ENCODE measurements around the gene LDLRAD2. TPM values are rescaled to one million over a fixed set of nuclear protein-coding genes. Genes with fewer than 3 reads are reported as not detected.
A peak's percentile ranks its signal among the peaks of the same experiment; 100 is the strongest.

Gene LDLRAD2
- total RNA-seq, 2 donors from 2014 or later, result 0.32 to 1.6 TPM

DNA sequence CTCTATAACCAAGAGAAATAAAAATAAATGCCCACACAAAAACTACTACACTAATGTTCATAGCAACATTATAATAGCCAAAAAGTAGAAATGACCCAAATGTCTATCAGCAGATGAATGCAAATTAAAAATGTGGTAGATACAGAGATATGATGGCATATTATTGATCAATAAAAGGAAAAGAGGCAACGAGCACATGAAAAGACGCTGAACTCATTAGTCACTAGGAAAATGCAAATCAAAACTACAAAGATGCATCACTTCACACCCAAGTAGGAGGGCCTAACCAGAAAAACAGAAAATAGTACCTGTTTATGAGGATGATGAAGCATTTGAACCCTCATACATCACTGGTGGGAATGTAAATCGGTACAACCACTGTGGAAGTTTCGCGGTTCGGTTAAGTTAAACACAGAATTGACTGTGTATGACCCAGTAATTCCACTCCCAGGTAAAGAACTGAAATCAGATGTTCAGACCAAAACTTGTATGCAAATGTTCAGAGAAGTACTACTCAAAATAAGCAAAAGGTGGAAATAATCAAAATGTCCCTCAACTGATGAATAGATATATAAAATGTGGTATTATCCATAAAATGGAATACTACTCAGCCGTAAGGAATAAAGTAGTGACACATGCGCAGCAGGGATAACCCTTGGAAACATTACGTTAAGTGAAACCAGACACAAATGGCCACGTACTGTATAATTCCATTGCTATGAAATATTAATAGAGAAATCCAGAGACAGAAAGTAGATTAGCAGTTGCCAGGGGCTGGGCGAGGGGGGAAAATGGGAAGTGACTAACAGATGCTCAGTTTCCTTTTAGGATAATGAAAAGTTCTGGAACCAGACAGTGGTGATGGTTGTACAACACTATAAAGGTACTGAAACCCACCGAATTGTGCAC is 32.2 kb upstream of the LDLRAD2 start:
- 88% methylated on average over 12 of the region's 12 CpGs for WGBS
- no peak for DNase-seq (ENCODE audit: low spot score)
- intact Hi-C loops (cut with DNase I), result no loop called here
- no peak overlapping the region for H3K27ac ChIP-seq
- no peaks in the 10 kb centered on the region for H3K27me3 ChIP-seq (replicated peaks; ENCODE audit: insufficient read depth)
- no peak overlapping the region for H3K4me3 ChIP-seq
- no peaks in the 10 kb centered on the region for H3K9me3 ChIP-seq
- TF ChIP-seq, protein P1, sequence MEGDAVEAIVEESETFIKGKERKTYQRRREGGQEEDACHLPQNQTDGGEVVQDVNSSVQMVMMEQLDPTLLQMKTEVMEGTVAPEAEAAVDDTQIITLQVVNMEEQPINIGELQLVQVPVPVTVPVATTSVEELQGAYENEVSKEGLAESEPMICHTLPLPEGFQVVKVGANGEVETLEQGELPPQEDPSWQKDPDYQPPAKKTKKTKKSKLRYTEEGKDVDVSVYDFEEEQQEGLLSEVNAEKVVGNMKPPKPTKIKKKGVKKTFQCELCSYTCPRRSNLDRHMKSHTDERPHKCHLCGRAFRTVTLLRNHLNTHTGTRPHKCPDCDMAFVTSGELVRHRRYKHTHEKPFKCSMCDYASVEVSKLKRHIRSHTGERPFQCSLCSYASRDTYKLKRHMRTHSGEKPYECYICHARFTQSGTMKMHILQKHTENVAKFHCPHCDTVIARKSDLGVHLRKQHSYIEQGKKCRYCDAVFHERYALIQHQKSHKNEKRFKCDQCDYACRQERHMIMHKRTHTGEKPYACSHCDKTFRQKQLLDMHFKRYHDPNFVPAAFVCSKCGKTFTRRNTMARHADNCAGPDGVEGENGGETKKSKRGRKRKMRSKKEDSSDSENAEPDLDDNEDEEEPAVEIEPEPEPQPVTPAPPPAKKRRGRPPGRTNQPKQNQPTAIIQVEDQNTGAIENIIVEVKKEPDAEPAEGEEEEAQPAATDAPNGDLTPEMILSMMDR (IDR thresholded peaks at IDR 0.05), result no peak
- TF ChIP-seq POLR2AphosphoS5 (IDR thresholded peaks at IDR 0.05) (no peak), POLR2A (IDR thresholded peaks at IDR 0.05) (no peak)
- no peaks in the 10 kb centered on the region for H3K36me3 ChIP-seq
- peaks cover 4% of the 10 kb centered on the region for H3K4me1 ChIP-seq (replicated peaks)

DNA sequence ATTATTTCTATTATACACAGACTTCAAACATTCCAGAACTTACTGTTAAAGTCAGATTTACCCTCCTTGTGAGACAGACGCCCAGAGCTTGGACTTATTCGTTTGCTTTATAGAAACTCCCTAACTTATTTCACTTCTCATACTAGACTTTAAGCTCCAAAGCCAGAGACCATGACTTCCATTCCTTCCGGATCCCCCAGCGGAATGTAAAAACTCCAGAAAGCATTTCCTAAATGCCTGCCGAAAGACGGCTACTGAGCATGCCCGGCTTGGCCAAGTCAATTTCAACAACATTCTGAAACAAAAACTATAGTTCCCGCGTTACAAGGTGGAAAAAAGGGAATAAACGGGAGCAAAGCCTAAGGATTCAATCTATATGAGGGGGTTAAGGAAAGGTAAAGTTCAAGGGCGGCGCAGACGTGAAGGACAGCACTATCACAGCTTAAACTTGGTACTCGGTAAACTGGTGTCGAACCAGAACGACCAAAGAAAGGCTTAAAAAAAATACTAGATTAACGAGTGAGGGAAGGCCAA is 30.2 kb upstream of the LDLRAD2 start:
- Histone ChIP-seq H3K4me3 (peak overlapping the region; percentile 90 to 94), H3K36me3 (no peaks in the 10 kb centered on the region), H3K9me3 (no peaks in the 10 kb centered on the region), H3K4me1 (replicated peaks) (peaks cover 4% of the 10 kb centered on the region), H3K27me3 (replicated peaks; ENCODE audit: insufficient read depth) (no peaks in the 10 kb centered on the region), H3K27ac (peak overlapping the region; percentile 100)
- 2% methylated on average over 17 of the region's 17 CpGs for WGBS
- TF ChIP-seq POLR2A (IDR thresholded peaks at IDR 0.05) (no peak), POLR2AphosphoS5 (IDR thresholded peaks at IDR 0.05) (peak; percentile 38)
- TF ChIP-seq, protein P1 (IDR thresholded peaks at IDR 0.05), result no peak
- DNase-seq (ENCODE audit: low spot score), result peak; percentile 10
- intact Hi-C loops (cut with DNase I), result no loop called here

DNA sequence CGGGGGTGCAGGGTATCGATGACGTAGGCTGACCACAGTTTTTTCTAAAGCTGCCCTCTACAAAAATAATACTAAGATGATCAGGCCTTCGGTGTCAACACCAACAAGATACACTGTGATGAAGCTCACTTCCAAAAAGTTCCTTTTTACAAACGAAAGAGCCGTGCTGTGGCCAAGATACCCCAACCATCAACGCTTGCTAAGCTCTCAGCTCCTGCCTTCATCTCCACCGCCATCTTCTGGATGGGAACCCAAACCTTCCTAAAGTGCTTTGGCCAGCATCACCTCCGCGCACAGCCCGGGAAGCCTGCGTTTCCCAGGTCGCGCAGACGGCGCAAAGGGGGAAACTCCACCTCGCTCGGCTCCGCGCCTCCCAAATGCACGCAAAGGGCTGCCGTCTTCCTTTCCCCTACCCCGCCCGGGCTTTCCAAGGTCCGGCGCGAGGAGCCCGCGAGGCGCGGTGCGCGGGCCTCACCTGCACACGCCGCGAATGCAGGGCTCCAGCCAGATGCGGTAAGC is 29.7 kb upstream of the LDLRAD2 start:
- H3K27ac ChIP-seq, result peak overlapping the region; percentile 100
- TF ChIP-seq POLR2A (IDR thresholded peaks at IDR 0.05), result no peak
- TF ChIP-seq, protein P1 (IDR thresholded peaks at IDR 0.05), result peak in 1 of 4 experiments; percentile 26
- DNase-seq (ENCODE audit: low spot score), result peak; percentile 64
- WGBS, result 2% methylated on average over 24 of the region's 37 CpGs
- no peaks in the 10 kb centered on the region for H3K9me3 ChIP-seq
- H3K27me3 ChIP-seq (replicated peaks; ENCODE audit: insufficient read depth), result no peaks in the 10 kb centered on the region
- no peaks in the 10 kb centered on the region for H3K36me3 ChIP-seq
- H3K4me3 ChIP-seq, result peak overlapping the region; percentile 90 to 94
- peaks cover 4% of the 10 kb centered on the region for H3K4me1 ChIP-seq (replicated peaks)
- intact Hi-C loops (cut with DNase I), result no loop called here

DNA sequence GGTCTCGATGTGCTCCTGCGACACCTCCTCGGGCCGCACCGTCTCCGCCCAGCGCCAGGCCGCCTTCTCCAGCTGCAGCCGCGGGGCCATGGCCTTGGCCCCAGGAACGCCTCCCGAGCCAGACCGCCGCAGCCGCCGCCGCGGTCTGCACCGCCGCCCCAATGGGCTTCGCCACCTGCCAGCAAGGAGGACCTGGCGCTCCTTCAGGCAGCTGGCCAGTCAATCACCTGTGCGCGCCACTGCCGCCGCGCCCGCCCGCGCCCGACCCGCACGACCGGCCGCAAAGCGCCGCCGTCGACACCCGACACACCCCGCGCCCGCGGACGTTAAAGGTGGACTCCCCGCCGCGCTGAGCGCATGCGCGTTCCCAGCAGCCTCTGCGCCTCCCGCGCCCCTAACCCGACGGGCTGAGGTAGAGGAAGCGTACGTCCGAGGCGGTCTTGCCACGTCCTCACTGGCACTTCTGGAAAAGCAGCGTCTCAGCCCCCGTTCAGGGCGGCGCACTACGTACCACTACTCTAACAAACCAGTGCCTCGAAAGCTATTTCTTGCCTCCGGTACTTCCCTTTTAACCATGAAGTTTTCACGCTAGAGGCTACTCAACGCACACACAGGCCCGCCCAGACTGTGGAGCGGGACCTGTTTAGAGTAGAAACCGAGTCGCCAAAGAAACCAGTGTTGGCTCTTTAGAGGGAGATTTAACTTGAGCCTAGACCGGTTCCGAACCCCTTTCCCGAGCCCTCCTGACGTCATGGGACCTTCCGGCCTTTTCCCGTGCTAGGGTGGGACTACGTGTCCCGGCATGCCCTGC is 29.0 kb upstream of the LDLRAD2 start, which contains the start of gene USP48:
Gene USP48, minus strand, starts transcription at position 282 of the 811 bp plus-strand sequence. Its CDS starts 192 bp downstream, at position 90.
- DNase-seq (ENCODE audit: low spot score), result peak; percentile 98
- peak within 1 kb of the TSS; percentile 100 for H3K27ac ChIP-seq
- WGBS, result under 1% methylated on average over 57 of the region's 82 CpGs
- intact Hi-C loops (cut with DNase I), result no loop called here
- H3K9me3 ChIP-seq, result no peaks in the 10 kb centered on the region
- peak within 1 kb of the TSS; percentile 90 to 94 for H3K4me3 ChIP-seq
- peak; percentile 92 for TF ChIP-seq POLR2AphosphoS5 (IDR thresholded peaks at IDR 0.05)
- TF ChIP-seq POLR2A (IDR thresholded peaks at IDR 0.05), result peak; percentile 87
- TF ChIP-seq, protein P1 (IDR thresholded peaks at IDR 0.05), result peak in 1 of 4 experiments; percentile 10
- no peaks in the 10 kb centered on the region for H3K27me3 ChIP-seq (replicated peaks; ENCODE audit: insufficient read depth)
- no peaks in the 10 kb centered on the region for H3K36me3 ChIP-seq
- peaks cover 4% of the 10 kb centered on the region for H3K4me1 ChIP-seq (replicated peaks)
